DMS 273 (cell line): ENCODE measurements around the gene TEX13A.

Experiments used
- DNase-seq: peaks from one replicate; lab custom pipeline; 2025; ENCODE audit not compliant: unreplicated experiment; lab: John Stamatoyannopoulos, UW

TEX13A gene

GRCh38 chrX:105179644-105180043 is 40.9 kb downstream of the TEX13A start:
- DNase-seq: no peak

DNA sequence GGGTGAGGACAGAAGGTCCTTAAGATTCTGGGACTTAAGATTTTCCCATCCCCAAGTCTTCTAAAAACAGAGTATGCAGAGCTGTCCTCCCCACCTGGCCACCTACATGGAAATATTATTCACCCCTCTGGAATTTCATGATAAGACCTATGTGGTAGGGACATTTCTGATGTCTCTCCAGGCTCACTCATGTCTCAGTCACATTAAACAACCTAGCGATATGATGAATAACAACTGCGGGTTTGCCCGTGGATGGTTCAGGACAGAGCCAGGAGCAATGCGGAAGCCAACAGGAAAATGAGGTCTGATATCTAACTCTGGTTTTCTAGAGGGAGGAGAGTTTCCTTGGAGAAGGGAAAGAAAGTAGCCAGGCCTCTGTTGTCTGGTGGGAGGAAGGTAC is 47.4 kb downstream of the TEX13A start:
- DNase-seq: no peak
